Effector memory CD4-positive, alpha-beta T cell (primary cell): ENCODE measurements around the gene CCDC116.
"Not testable (repeated sequence)": the region's sequence is repeated elsewhere in the genome, so short reads cannot be mapped to it uniquely, and the experiment has no call there.

Source experiments
- DNase-seq, 3 donors: peaks; one replicate each; pipeline ENCODE4 v3.0.0-alpha.2; 2020
- H3K27ac ChIP-seq: 2 replicates; pipeline ENCODE4 v1.7.0; 2013; ENCODE audit warnings: mild to moderate bottlenecking, low read length, moderate library complexity; ENCODE audit not compliant: insufficient read depth, poor library complexity, severe bottlenecking
- H3K27me3 ChIP-seq: replicated peaks from 2 replicates; pipeline ENCODE4 v1.7.0; 2013; ENCODE audit warnings: mild to moderate bottlenecking, low read length; ENCODE audit not compliant: insufficient read depth, control insufficient read depth, poor library complexity, severe bottlenecking
- H3K36me3 ChIP-seq: 2 replicates; pipeline ENCODE4 v1.7.0; 2013; ENCODE audit warnings: mild to moderate bottlenecking, low read length, moderate library complexity; ENCODE audit not compliant: control insufficient read depth, insufficient read depth
- H3K4me1 ChIP-seq: 2 replicates; pipeline ENCODE4 v1.7.0; 2013; ENCODE audit warnings: low read length, mild to moderate bottlenecking; ENCODE audit not compliant: control insufficient read depth, insufficient read depth, poor library complexity, severe bottlenecking
- H3K4me3 ChIP-seq: 2 replicates; pipeline ENCODE4 v1.7.0; 2013; ENCODE audit warnings: low read length, low read depth, mild to moderate bottlenecking; ENCODE audit not compliant: insufficient read depth, poor library complexity, severe bottlenecking
- H3K9me3 ChIP-seq: 2 replicates; pipeline ENCODE4 v1.7.0; 2013; ENCODE audit warnings: mild to moderate bottlenecking, low read length, moderate library complexity; ENCODE audit not compliant: control insufficient read depth

Gene CCDC116

GRCh38 chr22:21593406-21594232, 38.9 kb upstream of the CCDC116 start:
- H3K4me1 ChIP-seq = peaks cover 5% of the 10 kb centered on the region
- no peak overlapping the region for H3K4me3 ChIP-seq
- no peaks in the 10 kb centered on the region for H3K9me3 ChIP-seq
- no peaks in the 10 kb centered on the region for H3K27me3 ChIP-seq
- peaks cover 43% of the 10 kb centered on the region for H3K36me3 ChIP-seq
- no peak overlapping the region for H3K27ac ChIP-seq
- DNase-seq = no peak

DNA sequence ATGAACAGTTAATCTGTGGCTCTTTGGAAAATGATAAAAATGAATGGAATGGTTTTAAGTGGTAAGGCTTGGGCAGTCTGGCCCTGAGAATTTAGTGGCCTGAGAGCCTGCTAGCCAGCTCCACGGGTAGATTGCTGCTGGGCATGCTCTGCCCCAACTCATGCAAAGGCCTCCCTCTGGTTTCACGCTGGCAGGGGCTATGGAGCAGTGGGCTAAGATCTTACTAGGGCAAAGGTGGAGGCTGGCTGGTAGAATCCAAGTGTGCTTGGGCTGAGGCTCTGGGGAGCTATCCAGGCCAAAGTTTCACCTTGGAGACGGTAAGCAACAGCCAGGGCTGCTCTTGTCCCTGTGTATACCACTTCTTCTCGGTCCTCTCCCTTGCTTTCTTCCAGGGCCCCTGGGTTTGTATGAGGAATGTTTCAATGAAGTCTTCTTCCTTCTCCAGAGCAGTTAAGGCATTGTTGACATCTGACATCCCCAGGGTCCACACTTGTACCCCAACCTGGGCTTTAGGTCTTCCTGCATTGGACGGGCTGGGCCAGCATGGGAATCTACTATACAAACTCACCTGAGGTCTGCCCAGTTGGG, 37.6 kb upstream of the CCDC116 start:
- H3K4me3 ChIP-seq = no peak overlapping the region
- H3K9me3 ChIP-seq = no peaks in the 10 kb centered on the region
- peaks cover 5% of the 10 kb centered on the region for H3K4me1 ChIP-seq
- no peak overlapping the region for H3K27ac ChIP-seq
- no peak for DNase-seq
- H3K36me3 ChIP-seq = peaks cover 43% of the 10 kb centered on the region
- no peaks in the 10 kb centered on the region for H3K27me3 ChIP-seq

- H3K36me3 ChIP-seq = peaks cover 43% of the 10 kb centered on the region
- DNase-seq, H3K27me3 ChIP-seq, H3K4me1 ChIP-seq, H3K9me3 ChIP-seq, H3K27ac ChIP-seq, H3K4me3 ChIP-seq: not testable (repeated sequence)
These were observed 36.0 kb upstream of the CCDC116 start for GRCh38 chr22:21596356-21597135.

DNA sequence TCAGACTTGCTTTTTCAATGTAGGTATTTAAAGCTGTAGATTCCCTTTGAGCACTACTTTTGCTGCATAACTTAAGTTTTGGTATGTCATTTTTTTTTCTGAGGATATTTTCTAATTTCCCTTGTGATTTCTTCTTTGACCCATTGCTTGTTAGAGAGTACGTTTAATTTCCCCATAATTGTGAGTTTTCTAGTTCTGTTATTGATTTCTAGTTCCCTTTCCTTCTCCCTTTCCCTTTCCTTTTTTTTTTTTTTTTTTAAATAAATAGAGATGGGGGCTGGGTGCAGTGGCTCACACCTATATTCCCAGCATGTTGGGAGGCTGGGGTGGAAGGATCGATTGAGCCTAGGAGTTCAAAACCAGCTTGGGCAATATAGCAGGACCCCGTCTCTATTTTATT, 34.3 kb upstream of the CCDC116 start:
- Histone ChIP-seq H3K4me3 (no peak overlapping the region), H3K9me3 (no peaks in the 10 kb centered on the region), H3K27me3 (no peaks in the 10 kb centered on the region), H3K4me1 (no peaks in the 10 kb centered on the region), H3K36me3 (peaks cover 32% of the 10 kb centered on the region), H3K27ac (no peak overlapping the region)
- no peak for DNase-seq

- H3K36me3 ChIP-seq = peaks cover 22% of the 10 kb centered on the region
- H3K27me3 ChIP-seq = no peaks in the 10 kb centered on the region
- no peaks in the 10 kb centered on the region for H3K9me3 ChIP-seq
- H3K4me3 ChIP-seq = no peak overlapping the region
- no peak for DNase-seq
- no peaks in the 10 kb centered on the region for H3K4me1 ChIP-seq
- H3K27ac ChIP-seq = no peak overlapping the region
These were observed 33.3 kb upstream of the CCDC116 start for GRCh38 chr22:21599053-21599893.

DNA sequence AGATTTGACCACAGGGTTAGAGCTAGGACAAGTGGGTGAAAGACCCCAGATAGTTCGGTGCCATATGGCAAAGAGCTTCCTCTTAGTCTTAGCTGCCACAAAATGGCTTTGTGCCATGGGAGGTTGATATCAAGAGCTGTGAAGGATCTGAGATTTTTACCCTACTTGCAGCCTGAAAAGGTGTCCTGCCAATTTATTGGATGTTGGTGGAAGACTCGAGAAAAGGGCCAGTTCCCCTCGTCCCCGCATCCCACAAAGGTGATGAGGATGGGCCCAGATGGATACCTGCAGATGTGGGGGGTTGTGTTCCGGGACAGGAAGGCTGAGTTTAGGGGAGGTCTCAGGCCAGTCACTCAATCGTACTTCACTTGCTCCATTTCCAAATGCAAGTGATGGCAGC, 30.0 kb upstream of the CCDC116 start:
- Histone ChIP-seq H3K9me3 (no peaks in the 10 kb centered on the region), H3K4me3 (no peak overlapping the region), H3K27me3 (no peaks in the 10 kb centered on the region), H3K4me1 (peaks cover 2% of the 10 kb centered on the region), H3K36me3 (no peaks in the 10 kb centered on the region), H3K27ac (no peak overlapping the region)
- DNase-seq = no peak

DNA sequence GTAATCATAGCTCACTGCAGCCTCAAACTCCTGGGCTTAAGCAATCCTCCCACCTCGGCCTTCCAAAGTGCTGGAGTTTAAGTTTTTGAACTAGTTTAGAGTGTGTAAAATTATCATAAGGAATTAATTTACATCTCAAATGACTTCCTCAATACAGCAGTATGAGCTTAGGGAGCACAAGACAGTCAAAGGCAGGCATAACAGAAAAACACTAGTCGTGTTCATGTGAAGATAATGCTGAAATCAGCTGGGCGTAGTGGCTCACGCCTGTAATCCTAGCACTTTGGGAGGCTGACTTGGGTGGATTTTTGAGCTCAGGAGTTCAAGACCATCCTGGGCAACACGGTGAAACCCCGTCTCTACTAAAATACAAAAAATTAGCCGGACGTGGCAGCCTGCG, 28.6 kb upstream of the CCDC116 start:
- no peak overlapping the region for H3K27ac ChIP-seq
- DNase-seq = no peak
- H3K36me3 ChIP-seq = no peaks in the 10 kb centered on the region
- H3K27me3 ChIP-seq = no peaks in the 10 kb centered on the region
- no peaks in the 10 kb centered on the region for H3K9me3 ChIP-seq
- no peak overlapping the region for H3K4me3 ChIP-seq
- H3K4me1 ChIP-seq = peaks cover 2% of the 10 kb centered on the region

GRCh38 chr22:21605887-21606564, 26.5 kb upstream of the CCDC116 start:
- Histone ChIP-seq H3K27me3 (no peaks in the 10 kb centered on the region), H3K36me3 (peaks cover 7% of the 10 kb centered on the region), H3K27ac (no peak overlapping the region)

GRCh38 chr22:21606775-21607174, 25.8 kb upstream of the CCDC116 start:
- peaks cover 14% of the 10 kb centered on the region for H3K36me3 ChIP-seq

More at GRCh38 chr22:21605887-21606564, 26.5 kb upstream of the CCDC116 start:
- no peak overlapping the region for H3K4me3 ChIP-seq
- H3K9me3 ChIP-seq = no peaks in the 10 kb centered on the region
- DNase-seq = no peak
- peaks cover 2% of the 10 kb centered on the region for H3K4me1 ChIP-seq

More at GRCh38 chr22:21606775-21607174, 25.8 kb upstream of the CCDC116 start:
- Histone ChIP-seq H3K4me1 (peaks cover 2% of the 10 kb centered on the region), H3K4me3 (no peak overlapping the region), H3K9me3 (no peaks in the 10 kb centered on the region), H3K27me3 (no peaks in the 10 kb centered on the region), H3K27ac (no peak overlapping the region)
- DNase-seq = no peak
